Retinal pigment epithelial cell (primary cell): ENCODE results near the gene TTC21A.

Source experiments
- DNase-seq: peaks from one replicate; pipeline ENCODE4 v3.0.0-alpha.2; 2010; ENCODE audit warnings: low read depth
- H3K4me3 ChIP-seq: 2 replicates; pipeline ENCODE4 v1.5.1; 2011; ENCODE audit warnings: mild to moderate bottlenecking, low read length, control low read depth, moderate library complexity
- TF ChIP-seq, protein P1 (sequence below): conservative IDR thresholded peaks from 2 replicates; pipeline ENCODE4 v1.5.1; 2011; ENCODE audit warnings: low read depth, low read length, control low read depth, inconsistent platforms

The TTC21A gene

DNA sequence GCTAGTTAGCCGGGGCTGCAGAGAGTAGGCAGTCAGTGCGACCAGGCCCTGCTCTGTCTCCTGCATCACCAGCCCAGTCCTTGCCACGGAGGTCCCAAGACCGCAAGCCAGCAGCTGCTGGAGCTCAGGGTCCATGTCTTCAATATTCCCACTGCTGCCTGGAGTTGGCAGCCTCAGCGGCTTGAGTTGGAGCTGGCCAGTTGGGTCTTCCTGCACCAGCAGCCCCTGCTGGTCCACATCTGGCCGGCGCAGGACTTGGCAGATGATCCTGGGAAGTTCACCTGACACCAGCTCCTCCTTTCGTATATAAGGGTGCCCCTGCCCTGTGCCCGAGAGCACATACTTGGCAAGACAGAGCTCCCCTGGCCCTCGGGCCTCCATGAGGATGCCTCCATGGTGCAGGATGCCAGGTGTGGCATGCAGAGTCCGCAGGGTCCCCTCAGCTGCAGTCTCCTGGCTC is 79.2 kb downstream of the TTC21A start:
- no peak for DNase-seq
- H3K4me3 ChIP-seq: no peak overlapping the region
- TF ChIP-seq, protein P1, sequence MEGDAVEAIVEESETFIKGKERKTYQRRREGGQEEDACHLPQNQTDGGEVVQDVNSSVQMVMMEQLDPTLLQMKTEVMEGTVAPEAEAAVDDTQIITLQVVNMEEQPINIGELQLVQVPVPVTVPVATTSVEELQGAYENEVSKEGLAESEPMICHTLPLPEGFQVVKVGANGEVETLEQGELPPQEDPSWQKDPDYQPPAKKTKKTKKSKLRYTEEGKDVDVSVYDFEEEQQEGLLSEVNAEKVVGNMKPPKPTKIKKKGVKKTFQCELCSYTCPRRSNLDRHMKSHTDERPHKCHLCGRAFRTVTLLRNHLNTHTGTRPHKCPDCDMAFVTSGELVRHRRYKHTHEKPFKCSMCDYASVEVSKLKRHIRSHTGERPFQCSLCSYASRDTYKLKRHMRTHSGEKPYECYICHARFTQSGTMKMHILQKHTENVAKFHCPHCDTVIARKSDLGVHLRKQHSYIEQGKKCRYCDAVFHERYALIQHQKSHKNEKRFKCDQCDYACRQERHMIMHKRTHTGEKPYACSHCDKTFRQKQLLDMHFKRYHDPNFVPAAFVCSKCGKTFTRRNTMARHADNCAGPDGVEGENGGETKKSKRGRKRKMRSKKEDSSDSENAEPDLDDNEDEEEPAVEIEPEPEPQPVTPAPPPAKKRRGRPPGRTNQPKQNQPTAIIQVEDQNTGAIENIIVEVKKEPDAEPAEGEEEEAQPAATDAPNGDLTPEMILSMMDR: no peak

DNA sequence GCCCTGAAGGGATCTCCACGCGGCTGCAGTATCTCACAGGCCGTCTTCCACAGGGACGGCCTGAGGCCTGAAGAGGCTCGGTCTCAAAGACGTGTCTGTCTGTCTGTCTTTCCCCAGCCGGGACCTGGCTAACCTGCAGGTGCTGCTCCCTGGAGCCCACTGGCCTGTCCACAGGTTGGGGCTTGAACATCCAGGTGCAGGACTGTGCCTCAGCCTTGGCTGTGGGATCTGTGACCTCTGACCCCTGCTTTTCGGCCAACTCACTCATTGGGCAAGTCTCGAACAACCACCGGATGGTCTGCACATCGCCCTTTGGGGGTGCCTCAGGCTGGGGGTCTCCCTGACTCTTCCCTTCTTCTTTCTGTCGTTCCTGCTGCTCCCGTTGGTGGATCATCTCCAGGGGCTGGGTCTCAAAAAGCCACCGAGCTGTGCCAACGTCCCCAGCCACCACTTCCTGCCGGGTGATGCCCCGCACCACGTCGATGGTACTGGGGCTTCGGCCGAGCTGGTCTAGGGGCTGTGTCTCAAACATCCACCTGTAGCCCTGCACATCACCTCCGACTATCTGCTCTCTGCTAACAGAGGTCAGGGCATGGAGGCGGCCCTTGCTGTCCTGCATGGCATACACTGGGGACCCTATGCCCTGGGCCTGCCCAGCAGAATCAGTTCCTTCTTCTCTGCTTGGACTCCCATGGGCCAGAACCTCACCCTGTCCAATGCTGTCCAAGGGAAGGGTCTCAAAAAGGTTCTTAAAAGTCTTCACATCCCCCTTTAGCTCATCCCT is 80.1 kb downstream of the TTC21A start:
- TF ChIP-seq, protein P1: no peak
- no peak overlapping the region for H3K4me3 ChIP-seq
- no peak for DNase-seq
